Colonic mucosa (tissue), 4 donors: Measurements from ENCODE around the gene ARX. TPM values are rescaled to one million over a fixed set of nuclear protein-coding genes. Genes with fewer than 3 reads are reported as not detected.

Source experiments
- DNase-seq: peaks from one replicate; pipeline ENCODE4 v3.0.0-alpha.2; 2020
- H3K27ac ChIP-seq: fragments of 200-600 bp; one replicate; pipeline ENCODE4 v1.8.0; 2021
- H3K27me3 ChIP-seq: fragments of 200-600 bp; one replicate; pipeline ENCODE4 v1.8.0; 2021
- H3K36me3 ChIP-seq: fragments of 200-600 bp; one replicate; pipeline ENCODE4 v1.8.0; 2021
- H3K4me1 ChIP-seq: fragments of 200-600 bp; one replicate; pipeline ENCODE4 v1.8.0; 2021; ENCODE audit warnings: mild to moderate bottlenecking
- H3K4me3 ChIP-seq: fragments of 200-600 bp; one replicate; pipeline ENCODE4 v1.8.0; 2021
- H3K9ac ChIP-seq, 2 donors: one replicate each; pipeline ENCODE4 v1.7.0; 2013; ENCODE audit warnings: control low read depth in 2 of 2, low read depth in 2 of 2, low read length in 2 of 2
- H3K9me3 ChIP-seq: fragments of 200-600 bp; one replicate; pipeline ENCODE4 v1.8.0; 2021
- intact Hi-C: fragments of 100-400 bp; cut with DNase I; formaldehyde crosslinking; loops from one replicate; pipeline ENCODE4 v1.14.1; 2022
- total RNA-seq, 2 donors: library from RNA; stranded (reverse); fragmentation: NEBNext Ultra II Directional in 1 of 2; extraction: Animal tissue kit (Norgen Biotek cat#: 25700) in 1 of 2; gene quantifications; one replicate each; pipeline ENCODE4 v1.2.1, GENCODE V29; 2021
- TF ChIP-seq, protein P1 (sequence below): fragments of 200-600 bp; IDR thresholded peaks from one replicate; pipeline ENCODE4 v1.8.0; 2022; ENCODE audit warnings: antibody characterized with exemption, mild to moderate bottlenecking
- donor health status: healthy.
- donor health status: DM: no; HTN: no; CAD: no.
- donor health status: DM: no; HTN: no; CAD: no.

Gene ARX
- total RNA-seq, 2 donors from 2014 or later = 0.66 to 0.84 TPM

- Histone ChIP-seq H3K27me3 (no peaks in the 10 kb centered on the region), H3K9me3 (no peaks in the 10 kb centered on the region), H3K9ac (no peak overlapping the region), H3K27ac (no peak overlapping the region), H3K36me3 (no peaks in the 10 kb centered on the region), H3K4me1 (no peaks in the 10 kb centered on the region), H3K4me3 (no peak overlapping the region)
- TF ChIP-seq, protein P1, sequence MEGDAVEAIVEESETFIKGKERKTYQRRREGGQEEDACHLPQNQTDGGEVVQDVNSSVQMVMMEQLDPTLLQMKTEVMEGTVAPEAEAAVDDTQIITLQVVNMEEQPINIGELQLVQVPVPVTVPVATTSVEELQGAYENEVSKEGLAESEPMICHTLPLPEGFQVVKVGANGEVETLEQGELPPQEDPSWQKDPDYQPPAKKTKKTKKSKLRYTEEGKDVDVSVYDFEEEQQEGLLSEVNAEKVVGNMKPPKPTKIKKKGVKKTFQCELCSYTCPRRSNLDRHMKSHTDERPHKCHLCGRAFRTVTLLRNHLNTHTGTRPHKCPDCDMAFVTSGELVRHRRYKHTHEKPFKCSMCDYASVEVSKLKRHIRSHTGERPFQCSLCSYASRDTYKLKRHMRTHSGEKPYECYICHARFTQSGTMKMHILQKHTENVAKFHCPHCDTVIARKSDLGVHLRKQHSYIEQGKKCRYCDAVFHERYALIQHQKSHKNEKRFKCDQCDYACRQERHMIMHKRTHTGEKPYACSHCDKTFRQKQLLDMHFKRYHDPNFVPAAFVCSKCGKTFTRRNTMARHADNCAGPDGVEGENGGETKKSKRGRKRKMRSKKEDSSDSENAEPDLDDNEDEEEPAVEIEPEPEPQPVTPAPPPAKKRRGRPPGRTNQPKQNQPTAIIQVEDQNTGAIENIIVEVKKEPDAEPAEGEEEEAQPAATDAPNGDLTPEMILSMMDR = no peak
- no peak for DNase-seq
- intact Hi-C loops = no loop called here
Measured at GRCh38 chrX:24982306-24982965, 33.3 kb downstream of the ARX start.

DNA sequence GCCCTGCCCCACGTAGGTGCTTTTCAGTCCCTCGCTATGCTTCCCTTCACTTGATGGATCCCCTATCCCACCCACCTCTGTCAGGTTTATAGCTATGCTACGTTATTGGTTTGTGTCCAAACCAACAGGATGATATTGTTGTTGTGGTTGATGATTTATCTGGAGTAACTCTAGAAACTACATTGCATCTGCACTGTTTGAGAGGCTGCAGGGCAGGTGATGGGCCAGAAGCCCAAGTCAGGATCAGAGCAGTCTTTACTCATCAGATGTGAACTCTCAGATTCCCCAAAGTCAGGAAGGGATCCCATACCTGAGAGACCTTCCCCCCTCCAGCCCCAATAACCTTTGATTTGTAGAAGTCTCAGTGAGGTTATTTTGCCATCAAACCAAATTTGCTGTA, 34.7 kb downstream of the ARX start:
- no peak overlapping the region for H3K9ac ChIP-seq
- H3K36me3 ChIP-seq = no peaks in the 10 kb centered on the region
- no peak overlapping the region for H3K4me3 ChIP-seq
- TF ChIP-seq, protein P1 = no peak
- no peak for DNase-seq
- H3K27me3 ChIP-seq = no peaks in the 10 kb centered on the region
- H3K27ac ChIP-seq = no peak overlapping the region
- no peaks in the 10 kb centered on the region for H3K9me3 ChIP-seq
- intact Hi-C loops = no loop called here
- H3K4me1 ChIP-seq = no peaks in the 10 kb centered on the region

DNA sequence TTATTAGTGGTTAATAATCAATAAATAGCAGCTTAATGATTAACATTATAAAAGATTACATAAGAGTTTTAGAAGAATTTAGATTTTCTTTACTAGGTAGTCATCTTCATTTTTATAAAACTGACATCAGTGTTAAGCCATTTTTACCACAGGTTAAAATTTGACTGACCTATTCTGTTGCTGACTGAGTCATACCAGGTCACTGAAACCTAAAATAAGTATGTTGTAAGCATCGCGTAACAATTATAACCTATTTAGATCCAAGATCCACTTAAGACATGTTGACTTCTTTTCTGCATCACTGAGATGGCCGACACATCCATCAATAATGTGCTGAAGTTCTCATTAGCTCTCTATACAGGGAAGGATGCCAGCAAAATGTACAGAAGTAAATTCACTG, 36.7 kb downstream of the ARX start:
- intact Hi-C loops = no loop called here
- no peak for DNase-seq
- Histone ChIP-seq H3K4me3 (no peak overlapping the region), H3K4me1 (no peaks in the 10 kb centered on the region), H3K9ac (no peak overlapping the region), H3K27ac (no peak overlapping the region), H3K27me3 (no peaks in the 10 kb centered on the region), H3K36me3 (no peaks in the 10 kb centered on the region), H3K9me3 (no peaks in the 10 kb centered on the region)
- TF ChIP-seq, protein P1 = no peak

DNA sequence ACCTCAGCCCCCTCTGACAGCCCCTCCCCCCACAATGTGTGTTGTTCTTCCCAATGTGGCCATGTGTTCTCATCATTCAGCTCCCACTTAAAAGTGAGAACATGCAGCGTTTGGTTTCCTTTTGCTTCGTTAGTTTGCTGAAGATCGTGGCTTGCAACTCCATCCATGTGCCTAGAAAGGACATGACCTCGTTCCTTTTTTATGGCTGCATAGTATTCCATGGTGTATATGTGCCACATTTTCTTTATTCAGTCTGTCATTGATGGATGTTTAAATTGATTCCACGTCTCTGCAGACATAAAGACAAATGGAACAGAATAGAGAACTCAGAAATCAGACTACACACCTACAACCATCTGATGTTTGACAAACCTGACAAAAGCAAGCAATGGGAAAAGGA, 46.0 kb downstream of the ARX start:
- TF ChIP-seq, protein P1 = no peak
- H3K36me3 ChIP-seq = no peaks in the 10 kb centered on the region
- H3K27me3 ChIP-seq = no peaks in the 10 kb centered on the region
- H3K4me3 ChIP-seq = no peak overlapping the region
- H3K9me3 ChIP-seq = no peaks in the 10 kb centered on the region
- no peak overlapping the region for H3K9ac ChIP-seq
- no peaks in the 10 kb centered on the region for H3K4me1 ChIP-seq
- no peak for DNase-seq
- intact Hi-C loops = no loop called here
- no peak overlapping the region for H3K27ac ChIP-seq

DNA sequence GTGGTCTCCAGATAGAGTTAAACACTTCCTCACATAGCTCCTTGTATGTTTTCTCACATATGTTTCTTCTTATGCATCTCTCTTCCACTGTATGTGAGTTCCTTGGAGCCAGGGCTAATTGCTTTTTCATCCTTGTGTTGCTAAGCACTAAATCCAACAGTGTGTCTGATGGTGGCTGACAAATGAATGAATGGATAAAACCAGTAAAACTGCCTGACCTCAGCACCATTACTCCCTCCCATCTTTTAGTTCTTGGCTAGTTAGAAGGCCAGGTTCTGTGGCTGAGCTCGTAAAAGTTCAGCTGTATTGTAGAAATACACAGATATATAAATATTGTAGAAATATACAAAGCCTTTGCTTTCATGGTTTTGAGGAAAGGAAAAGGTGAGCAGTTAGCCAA, 50.4 kb downstream of the ARX start:
- no peak overlapping the region for H3K27ac ChIP-seq
- TF ChIP-seq, protein P1 = no peak
- DNase-seq = no peak
- no peaks in the 10 kb centered on the region for H3K4me1 ChIP-seq
- H3K36me3 ChIP-seq = no peaks in the 10 kb centered on the region
- no peak overlapping the region for H3K4me3 ChIP-seq
- no peaks in the 10 kb centered on the region for H3K9me3 ChIP-seq
- H3K9ac ChIP-seq = no peak overlapping the region
- intact Hi-C loops = no loop called here
- no peaks in the 10 kb centered on the region for H3K27me3 ChIP-seq
